ENCODE results near the gene NME2. TPM values are rescaled to one million over a fixed set of nuclear protein-coding genes. Genes with fewer than 3 reads are reported as not detected.

NME2 gene
- total RNA-seq, 1 donor from 2014 or later = 708 TPM

- no peaks in the 10 kb centered on the region for H3K36me3 Mint-ChIP-seq (ENCODE audit: low read depth)
- no peak for DNase-seq (ENCODE audit: low spot score)
- H3K27ac Mint-ChIP-seq = peak overlapping the region; percentile 2
- peaks cover 10% of the 10 kb centered on the region for H3K4me1 Mint-ChIP-seq (ENCODE audit: low read depth)
- H3K27me3 Mint-ChIP-seq (ENCODE audit: low read depth) = no peaks in the 10 kb centered on the region
- intact Hi-C loops (cut with micrococcal nuclease) = no loop called here
- H3K4me3 Mint-ChIP-seq (ENCODE audit: low read depth) = no peak overlapping the region
- H3K9me3 Mint-ChIP-seq = no peaks in the 10 kb centered on the region
Observed at GRCh38 chr17:51132964-51133319, 33.3 kb upstream of the NME2 start.

- peaks cover 10% of the 10 kb centered on the region for H3K4me1 Mint-ChIP-seq (ENCODE audit: low read depth)
- H3K27me3 Mint-ChIP-seq (ENCODE audit: low read depth) = no peaks in the 10 kb centered on the region
- intact Hi-C loops (cut with micrococcal nuclease) = no loop called here
- H3K27ac Mint-ChIP-seq = peak overlapping the region; percentile 2
- H3K4me3 Mint-ChIP-seq (ENCODE audit: low read depth) = no peak overlapping the region
- no peaks in the 10 kb centered on the region for H3K36me3 Mint-ChIP-seq (ENCODE audit: low read depth)
- no peak for DNase-seq (ENCODE audit: low spot score)
- no peaks in the 10 kb centered on the region for H3K9me3 Mint-ChIP-seq
Observed at GRCh38 chr17:51133365-51133764, 32.8 kb upstream of the NME2 start.

GRCh38 chr17:51135956-51136355 lies 30.3 kb upstream of the NME2 start:
- Mint-ChIP-seq H3K4me1 (ENCODE audit: low read depth) (peaks cover 13% of the 10 kb centered on the region), H3K9me3 (no peaks in the 10 kb centered on the region), H3K27me3 (ENCODE audit: low read depth) (no peaks in the 10 kb centered on the region), H3K27ac (no peak overlapping the region), H3K36me3 (ENCODE audit: low read depth) (no peaks in the 10 kb centered on the region), H3K4me3 (ENCODE audit: low read depth) (no peak overlapping the region)
- no peak for DNase-seq (ENCODE audit: low spot score)
- intact Hi-C loops (cut with micrococcal nuclease) = no loop called here

GRCh38 chr17:51142597-51142996 lies 23.6 kb upstream of the NME2 start:
- H3K27me3 Mint-ChIP-seq (ENCODE audit: low read depth) = no peaks in the 10 kb centered on the region
- intact Hi-C loops (cut with micrococcal nuclease) = no loop called here
- peaks cover 18% of the 10 kb centered on the region for H3K4me1 Mint-ChIP-seq (ENCODE audit: low read depth)
- no peak for DNase-seq (ENCODE audit: low spot score)
- H3K36me3 Mint-ChIP-seq (ENCODE audit: low read depth) = no peaks in the 10 kb centered on the region
- no peak overlapping the region for H3K4me3 Mint-ChIP-seq (ENCODE audit: low read depth)
- no peak overlapping the region for H3K27ac Mint-ChIP-seq
- H3K9me3 Mint-ChIP-seq = no peaks in the 10 kb centered on the region

GRCh38 chr17:51144266-51145022 lies 21.8 kb upstream of the NME2 start:
- H3K36me3 Mint-ChIP-seq (ENCODE audit: low read depth) = no peaks in the 10 kb centered on the region
- DNase-seq (ENCODE audit: low spot score) = no peak
- no peak overlapping the region for H3K27ac Mint-ChIP-seq
- intact Hi-C loops (cut with micrococcal nuclease) = no loop called here
- no peak overlapping the region for H3K4me3 Mint-ChIP-seq (ENCODE audit: low read depth)
- no peaks in the 10 kb centered on the region for H3K27me3 Mint-ChIP-seq (ENCODE audit: low read depth)
- peaks cover 23% of the 10 kb centered on the region for H3K4me1 Mint-ChIP-seq (ENCODE audit: low read depth)
- no peaks in the 10 kb centered on the region for H3K9me3 Mint-ChIP-seq

GRCh38 chr17:51147650-51148049 lies 18.6 kb upstream of the NME2 start:
- Mint-ChIP-seq H3K9me3 (no peaks in the 10 kb centered on the region), H3K27ac (peak overlapping the region; percentile 87), H3K4me1 (ENCODE audit: low read depth) (peaks cover 23% of the 10 kb centered on the region), H3K27me3 (ENCODE audit: low read depth) (no peaks in the 10 kb centered on the region), H3K36me3 (ENCODE audit: low read depth) (no peaks in the 10 kb centered on the region), H3K4me3 (ENCODE audit: low read depth) (peak overlapping the region; percentile 4)
- intact Hi-C loops (cut with micrococcal nuclease) = loop anchor here (1.0 kb wide), 1 partner anchor 26 kb away; no protein-coding TSS in a partner anchor
- DNase-seq (ENCODE audit: low spot score) = no peak

- no peaks in the 10 kb centered on the region for H3K36me3 Mint-ChIP-seq (ENCODE audit: low read depth)
- no peak for DNase-seq (ENCODE audit: low spot score)
- intact Hi-C loops (cut with micrococcal nuclease) = no loop called here
- no peaks in the 10 kb centered on the region for H3K27me3 Mint-ChIP-seq (ENCODE audit: low read depth)
- no peak overlapping the region for H3K27ac Mint-ChIP-seq
- H3K4me1 Mint-ChIP-seq (ENCODE audit: low read depth) = peaks cover 21% of the 10 kb centered on the region
- H3K4me3 Mint-ChIP-seq (ENCODE audit: low read depth) = no peak overlapping the region
- no peaks in the 10 kb centered on the region for H3K9me3 Mint-ChIP-seq
Observed at GRCh38 chr17:51149163-51149562, 17.0 kb upstream of the NME2 start.

GRCh38 chr17:51150932-51151331 lies 15.3 kb upstream of the NME2 start:
- Mint-ChIP-seq H3K27ac (no peak overlapping the region), H3K4me3 (ENCODE audit: low read depth) (no peak overlapping the region), H3K36me3 (ENCODE audit: low read depth) (no peaks in the 10 kb centered on the region), H3K4me1 (ENCODE audit: low read depth) (peaks cover 28% of the 10 kb centered on the region), H3K9me3 (no peaks in the 10 kb centered on the region), H3K27me3 (ENCODE audit: low read depth) (no peaks in the 10 kb centered on the region)
- no peak for DNase-seq (ENCODE audit: low spot score)
- intact Hi-C loops (cut with micrococcal nuclease) = loop anchor here (10.0 kb wide), 1 partner anchor 776 kb away; the partner anchor contains the start of genes EME1 and MRPL27

- peak; percentile 9 for DNase-seq (ENCODE audit: low spot score)
- intact Hi-C loops (cut with micrococcal nuclease) = loop anchor here (1.0 to 10.0 kb wide), 6 partner anchors 14 to 778 kb away; partner anchors contain the start of genes EME1, MBTD1, MRPL27 and NME2
- Mint-ChIP-seq H3K4me3 (ENCODE audit: low read depth) (no peak overlapping the region), H3K9me3 (no peaks in the 10 kb centered on the region), H3K4me1 (ENCODE audit: low read depth) (peaks cover 21% of the 10 kb centered on the region), H3K36me3 (ENCODE audit: low read depth) (peaks cover 11% of the 10 kb centered on the region), H3K27me3 (ENCODE audit: low read depth) (no peaks in the 10 kb centered on the region), H3K27ac (no peak overlapping the region)
Observed at GRCh38 chr17:51152766-51153209, 13.4 kb upstream of the NME2 start.

- Mint-ChIP-seq H3K27me3 (ENCODE audit: low read depth) (no peaks in the 10 kb centered on the region), H3K4me3 (ENCODE audit: low read depth) (no peak within 1 kb of the TSS), H3K27ac (no peak within 1 kb of the TSS), H3K36me3 (ENCODE audit: low read depth) (peaks cover 16% of the 10 kb centered on the region), H3K9me3 (no peaks in the 10 kb centered on the region), H3K4me1 (ENCODE audit: low read depth) (peaks cover 19% of the 10 kb centered on the region)
- DNase-seq (ENCODE audit: low spot score) = peak; percentile 99
- intact Hi-C loops (cut with micrococcal nuclease) = loop anchor here (1.0 to 10.0 kb wide), 6 partner anchors 13 to 779 kb away; partner anchors contain the start of genes EME1, MBTD1, MRPL27 and NME2
Observed at GRCh38 chr17:51153210-51154072, 12.8 kb upstream of the NME2 start, which contains the start of gene NME1. TSS of gene NME1 (plus strand) at chr17:51153559. CDS start at chr17:51155655, 2,096 bp downstream.

- peaks cover 19% of the 10 kb centered on the region for H3K4me1 Mint-ChIP-seq (ENCODE audit: low read depth)
- no peaks in the 10 kb centered on the region for H3K27me3 Mint-ChIP-seq (ENCODE audit: low read depth)
- DNase-seq (ENCODE audit: low spot score) = no peak
- H3K27ac Mint-ChIP-seq = no peak overlapping the region
- intact Hi-C loops (cut with micrococcal nuclease) = loop anchor here (10.0 kb wide), 1 partner anchor 779 kb away; the partner anchor contains the start of genes EME1 and MRPL27
- H3K9me3 Mint-ChIP-seq = no peaks in the 10 kb centered on the region
- no peak overlapping the region for H3K4me3 Mint-ChIP-seq (ENCODE audit: low read depth)
- peaks cover 23% of the 10 kb centered on the region for H3K36me3 Mint-ChIP-seq (ENCODE audit: low read depth)
Observed at GRCh38 chr17:51154176-51154575, 12.0 kb upstream of the NME2 start.

- H3K27ac Mint-ChIP-seq = no peak overlapping the region
- peaks cover 25% of the 10 kb centered on the region for H3K4me1 Mint-ChIP-seq (ENCODE audit: low read depth)
- intact Hi-C loops (cut with micrococcal nuclease) = loop anchor here (10.0 kb wide), 1 partner anchor 781 kb away; the partner anchor contains the start of genes EME1 and MRPL27
- H3K9me3 Mint-ChIP-seq = no peaks in the 10 kb centered on the region
- peaks cover 33% of the 10 kb centered on the region for H3K36me3 Mint-ChIP-seq (ENCODE audit: low read depth)
- no peaks in the 10 kb centered on the region for H3K27me3 Mint-ChIP-seq (ENCODE audit: low read depth)
- no peak for DNase-seq (ENCODE audit: low spot score)
- no peak overlapping the region for H3K4me3 Mint-ChIP-seq (ENCODE audit: low read depth)
Observed at GRCh38 chr17:51155416-51155815, 10.8 kb upstream of the NME2 start.
